Measurements from ENCODE around the gene ZNF766. TPM values are rescaled to one million over a fixed set of nuclear protein-coding genes. Genes with fewer than 3 reads are reported as not detected.
"Not testable (repeated sequence)": the region's sequence is repeated elsewhere in the genome, so short reads cannot be mapped to it uniquely, and the experiment has no call there.

The ZNF766 gene
- total and polyA plus RNA-seq, 4 donors, result 10.2 to 22.1 (median 12.2) TPM

GRCh38 chr19:52270266-52270885 lies 989 bp downstream of the ZNF766 start:
- Histone ChIP-seq H3K27ac (ENCODE audit: low read depth, low read length) (peak overlapping the region; percentile 96), H3K27me3 (ENCODE audit: control insufficient read depth, insufficient read depth, low read length) (no peaks in the 10 kb centered on the region), H3K36me3 (ENCODE audit: control insufficient read depth, insufficient read depth, low read length) (peaks cover 8% of the 10 kb centered on the region), H3K4me1 (ENCODE audit: control insufficient read depth, insufficient read depth, low read length) (peaks cover 17% of the 10 kb centered on the region), H3K4me3 (ENCODE audit: low read depth, low read length) (peak overlapping the region; percentile 86), H3K9me3 (ENCODE audit: control insufficient read depth, insufficient read depth, low read length) (no peaks in the 10 kb centered on the region)
- 11% methylated on average over 11 of the region's 11 CpGs for WGBS (ENCODE audit: insufficient coverage)
- peak in 2 of 6 donors; percentile 28 to 47 for DNase-seq (ENCODE audit: low read depth in 4 of 6, low spot score in 6 of 6)

- Histone ChIP-seq H3K9me3 (ENCODE audit: control insufficient read depth, insufficient read depth, low read length) (no peaks in the 10 kb centered on the region), H3K4me3 (ENCODE audit: low read depth, low read length) (no peak overlapping the region), H3K36me3 (ENCODE audit: control insufficient read depth, insufficient read depth, low read length) (peaks cover 11% of the 10 kb centered on the region), H3K4me1 (ENCODE audit: control insufficient read depth, insufficient read depth, low read length) (peaks cover 17% of the 10 kb centered on the region), H3K27me3 (ENCODE audit: control insufficient read depth, insufficient read depth, low read length) (no peaks in the 10 kb centered on the region), H3K27ac (ENCODE audit: low read depth, low read length) (no peak overlapping the region)
- WGBS (ENCODE audit: insufficient coverage), result 100% methylated on average over 2 of the region's 2 CpGs
- DNase-seq (ENCODE audit: low read depth in 4 of 6, low spot score in 6 of 6), result no peak
Observed at GRCh38 chr19:52273301-52273700, 3.9 kb downstream of the ZNF766 start.

GRCh38 chr19:52274191-52274590 lies 4.8 kb downstream of the ZNF766 start:
- Histone ChIP-seq H3K36me3 (ENCODE audit: control insufficient read depth, insufficient read depth, low read length) (peaks cover 11% of the 10 kb centered on the region), H3K27ac (ENCODE audit: low read depth, low read length) (no peak overlapping the region), H3K27me3 (ENCODE audit: control insufficient read depth, insufficient read depth, low read length) (no peaks in the 10 kb centered on the region), H3K4me1 (ENCODE audit: control insufficient read depth, insufficient read depth, low read length) (peaks cover 12% of the 10 kb centered on the region), H3K4me3 (ENCODE audit: low read depth, low read length) (no peak overlapping the region), H3K9me3 (ENCODE audit: control insufficient read depth, insufficient read depth, low read length) (no peaks in the 10 kb centered on the region)
- DNase-seq (ENCODE audit: low read depth in 4 of 6, low spot score in 6 of 6), result no peak
- 100% methylated on average over 5 of the region's 5 CpGs for WGBS (ENCODE audit: insufficient coverage)

- Histone ChIP-seq H3K9me3 (ENCODE audit: control insufficient read depth, insufficient read depth, low read length) (no peaks in the 10 kb centered on the region), H3K4me1 (ENCODE audit: control insufficient read depth, insufficient read depth, low read length) (peaks cover 4% of the 10 kb centered on the region), H3K4me3 (ENCODE audit: low read depth, low read length) (no peak overlapping the region), H3K36me3 (ENCODE audit: control insufficient read depth, insufficient read depth, low read length) (peaks cover 11% of the 10 kb centered on the region), H3K27me3 (ENCODE audit: control insufficient read depth, insufficient read depth, low read length) (no peaks in the 10 kb centered on the region), H3K27ac (ENCODE audit: low read depth, low read length) (no peak overlapping the region)
- DNase-seq (ENCODE audit: low read depth in 4 of 6, low spot score in 6 of 6), result no peak
- WGBS (ENCODE audit: insufficient coverage), result no CpG with 5 or more reads among the region's 5 CpGs
Observed at GRCh38 chr19:52275988-52276387, 6.6 kb downstream of the ZNF766 start.

GRCh38 chr19:52277471-52277870 lies 8.1 kb downstream of the ZNF766 start:
- no peaks in the 10 kb centered on the region for H3K27me3 ChIP-seq (ENCODE audit: control insufficient read depth, insufficient read depth, low read length)
- no peak overlapping the region for H3K4me3 ChIP-seq (ENCODE audit: low read depth, low read length)
- no peak for DNase-seq (ENCODE audit: low read depth in 4 of 6, low spot score in 6 of 6)
- H3K9me3 ChIP-seq (ENCODE audit: control insufficient read depth, insufficient read depth, low read length), result no peaks in the 10 kb centered on the region
- no peak overlapping the region for H3K27ac ChIP-seq (ENCODE audit: low read depth, low read length)
- 90% methylated on average over 4 of the region's 6 CpGs for WGBS (ENCODE audit: insufficient coverage)
- H3K36me3 ChIP-seq (ENCODE audit: control insufficient read depth, insufficient read depth, low read length), result peaks cover 6% of the 10 kb centered on the region
- no peaks in the 10 kb centered on the region for H3K4me1 ChIP-seq (ENCODE audit: control insufficient read depth, insufficient read depth, low read length)

GRCh38 chr19:52286256-52286655 lies 16.9 kb downstream of the ZNF766 start:
- Histone ChIP-seq H3K27ac (ENCODE audit: low read depth, low read length) (no peak overlapping the region), H3K36me3 (ENCODE audit: control insufficient read depth, insufficient read depth, low read length) (peaks cover 46% of the 10 kb centered on the region), H3K27me3 (ENCODE audit: control insufficient read depth, insufficient read depth, low read length) (no peaks in the 10 kb centered on the region), H3K4me1 (ENCODE audit: control insufficient read depth, insufficient read depth, low read length) (no peaks in the 10 kb centered on the region), H3K9me3 (ENCODE audit: control insufficient read depth, insufficient read depth, low read length) (no peaks in the 10 kb centered on the region), H3K4me3 (ENCODE audit: low read depth, low read length) (no peak overlapping the region)
- WGBS (ENCODE audit: insufficient coverage), result 90% methylated on average over 5 of the region's 6 CpGs
- no peak for DNase-seq (ENCODE audit: low read depth in 4 of 6, low spot score in 6 of 6)

- Histone ChIP-seq H3K4me1 (ENCODE audit: control insufficient read depth, insufficient read depth, low read length) (no peaks in the 10 kb centered on the region), H3K27ac (ENCODE audit: low read depth, low read length) (no peak overlapping the region), H3K27me3 (ENCODE audit: control insufficient read depth, insufficient read depth, low read length) (no peaks in the 10 kb centered on the region), H3K9me3 (ENCODE audit: control insufficient read depth, insufficient read depth, low read length) (no peaks in the 10 kb centered on the region), H3K4me3 (ENCODE audit: low read depth, low read length) (no peak overlapping the region), H3K36me3 (ENCODE audit: control insufficient read depth, insufficient read depth, low read length) (peaks cover 24% of the 10 kb centered on the region)
- WGBS (ENCODE audit: insufficient coverage), result 100% methylated on average over 1 of the region's 3 CpGs
- no peak for DNase-seq (ENCODE audit: low read depth in 4 of 6, low spot score in 6 of 6)
Observed at GRCh38 chr19:52291781-52292180, 22.4 kb downstream of the ZNF766 start.

GRCh38 chr19:52292946-52293345 lies 23.6 kb downstream of the ZNF766 start:
- H3K36me3 ChIP-seq (ENCODE audit: control insufficient read depth, insufficient read depth, low read length), result peaks cover 22% of the 10 kb centered on the region
- H3K9me3 ChIP-seq (ENCODE audit: control insufficient read depth, insufficient read depth, low read length); H3K4me3 ChIP-seq (ENCODE audit: low read depth, low read length); H3K27ac ChIP-seq (ENCODE audit: low read depth, low read length); H3K4me1 ChIP-seq (ENCODE audit: control insufficient read depth, insufficient read depth, low read length); DNase-seq (ENCODE audit: low read depth in 4 of 6, low spot score in 6 of 6); H3K27me3 ChIP-seq (ENCODE audit: control insufficient read depth, insufficient read depth, low read length): not testable (repeated sequence)
- WGBS (ENCODE audit: insufficient coverage), result no CpG with 5 or more reads among the region's 6 CpGs

- Histone ChIP-seq H3K9me3 (ENCODE audit: control insufficient read depth, insufficient read depth, low read length) (no peaks in the 10 kb centered on the region), H3K4me1 (ENCODE audit: control insufficient read depth, insufficient read depth, low read length) (peaks cover 8% of the 10 kb centered on the region), H3K4me3 (ENCODE audit: low read depth, low read length) (peak overlapping the region; percentile 61), H3K27ac (ENCODE audit: low read depth, low read length) (no peak overlapping the region), H3K27me3 (ENCODE audit: control insufficient read depth, insufficient read depth, low read length) (no peaks in the 10 kb centered on the region), H3K36me3 (ENCODE audit: control insufficient read depth, insufficient read depth, low read length) (peaks cover 8% of the 10 kb centered on the region)
- whole genome bisulfite sequencing (ENCODE audit: insufficient coverage), result 33% methylated on average over 6 of the region's 8 CpGs
- peak in 1 of 6 donors; percentile 15 for DNase-seq (ENCODE audit: low read depth in 4 of 6, low spot score in 6 of 6)
Observed at GRCh38 chr19:52296400-52296772, 27.0 kb downstream of the ZNF766 start.

- H3K27me3 ChIP-seq (ENCODE audit: control insufficient read depth, insufficient read depth, low read length), result no peaks in the 10 kb centered on the region
- no peaks in the 10 kb centered on the region for H3K9me3 ChIP-seq (ENCODE audit: control insufficient read depth, insufficient read depth, low read length)
- peak within 1 kb of the TSS; percentile 86 for H3K4me3 ChIP-seq (ENCODE audit: low read depth, low read length)
- peak within 1 kb of the TSS; percentile 90 for H3K27ac ChIP-seq (ENCODE audit: low read depth, low read length)
- DNase-seq (ENCODE audit: low read depth in 4 of 6, low spot score in 6 of 6), result peak; percentile 71 to 97 (median 83)
- under 1% methylated on average over 54 of the region's 75 CpGs for WGBS (ENCODE audit: insufficient coverage)
- H3K36me3 ChIP-seq (ENCODE audit: control insufficient read depth, insufficient read depth, low read length), result peaks cover 9% of the 10 kb centered on the region
- H3K4me1 ChIP-seq (ENCODE audit: control insufficient read depth, insufficient read depth, low read length), result peaks cover 8% of the 10 kb centered on the region
Observed at GRCh38 chr19:52296773-52297600, 27.6 kb downstream of the ZNF766 start, which contains the start of gene ZNF480. Gene ZNF480, plus strand, starts transcription at chr19:52297169. Its CDS starts 3,244 bp downstream, at chr19:52300413.
